GM21528 (cell line): ENCODE results near the gene EXD2.
"Not testable (repeated sequence)": the region's sequence is repeated elsewhere in the genome, so short reads cannot be mapped to it uniquely, and the experiment has no call there.

Experiments
- ATAC-seq: cut with Tn5 transposase; IDR thresholded peaks from one replicate; pipeline ENCODE4 v1.9.1; 2021; ENCODE audit warnings: mild to moderate bottlenecking, moderate library complexity; ENCODE audit not compliant: unreplicated experiment, low FRiP score

EXD2 gene, protein sequence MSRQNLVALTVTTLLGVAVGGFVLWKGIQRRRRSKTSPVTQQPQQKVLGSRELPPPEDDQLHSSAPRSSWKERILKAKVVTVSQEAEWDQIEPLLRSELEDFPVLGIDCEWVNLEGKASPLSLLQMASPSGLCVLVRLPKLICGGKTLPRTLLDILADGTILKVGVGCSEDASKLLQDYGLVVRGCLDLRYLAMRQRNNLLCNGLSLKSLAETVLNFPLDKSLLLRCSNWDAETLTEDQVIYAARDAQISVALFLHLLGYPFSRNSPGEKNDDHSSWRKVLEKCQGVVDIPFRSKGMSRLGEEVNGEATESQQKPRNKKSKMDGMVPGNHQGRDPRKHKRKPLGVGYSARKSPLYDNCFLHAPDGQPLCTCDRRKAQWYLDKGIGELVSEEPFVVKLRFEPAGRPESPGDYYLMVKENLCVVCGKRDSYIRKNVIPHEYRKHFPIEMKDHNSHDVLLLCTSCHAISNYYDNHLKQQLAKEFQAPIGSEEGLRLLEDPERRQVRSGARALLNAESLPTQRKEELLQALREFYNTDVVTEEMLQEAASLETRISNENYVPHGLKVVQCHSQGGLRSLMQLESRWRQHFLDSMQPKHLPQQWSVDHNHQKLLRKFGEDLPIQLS

DNA sequence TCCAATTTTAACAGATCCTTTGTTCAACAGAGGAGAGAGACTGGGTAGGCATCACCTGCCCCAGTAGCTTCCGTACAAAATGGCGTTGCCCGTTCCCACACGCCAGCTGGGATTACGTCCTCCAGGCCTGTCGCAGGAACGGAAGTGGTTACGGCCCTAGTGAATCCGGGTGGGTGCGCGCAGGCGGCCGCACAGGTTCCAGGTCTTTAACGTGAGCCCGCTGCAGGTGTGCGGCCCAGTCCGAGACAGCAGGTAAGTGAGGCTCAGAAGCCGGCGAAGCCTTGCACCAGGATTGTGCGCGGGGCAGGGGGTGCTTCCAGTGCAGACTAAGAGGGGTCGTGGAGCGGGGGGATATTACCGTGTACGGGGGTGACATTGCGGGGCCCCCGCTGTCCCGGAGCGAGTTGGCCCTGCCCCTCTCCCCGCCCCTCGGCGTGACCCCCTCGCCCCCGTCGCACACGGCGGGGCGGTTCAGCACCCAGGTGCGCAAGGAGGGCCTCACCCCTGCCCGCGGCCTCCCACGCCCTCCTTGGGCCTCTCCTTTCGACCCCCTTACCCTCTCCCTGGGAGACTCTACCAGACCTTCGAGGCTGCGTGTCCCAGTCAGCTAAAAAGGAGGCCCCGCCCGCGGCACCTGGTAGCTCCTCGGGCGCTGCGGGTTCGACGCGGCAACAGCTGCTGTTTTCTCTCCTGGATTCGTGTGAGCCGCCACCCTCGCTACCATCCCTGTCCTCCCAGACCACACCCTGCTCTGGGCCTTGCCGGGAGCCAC lies at the start of gene EXD2:
Gene EXD2 (plus strand): TSS at position 159 of the 772 bp plus-strand sequence. CDS start 17,973 bp downstream, outside the sequence.
- ATAC-seq, result peak; percentile 81

DNA sequence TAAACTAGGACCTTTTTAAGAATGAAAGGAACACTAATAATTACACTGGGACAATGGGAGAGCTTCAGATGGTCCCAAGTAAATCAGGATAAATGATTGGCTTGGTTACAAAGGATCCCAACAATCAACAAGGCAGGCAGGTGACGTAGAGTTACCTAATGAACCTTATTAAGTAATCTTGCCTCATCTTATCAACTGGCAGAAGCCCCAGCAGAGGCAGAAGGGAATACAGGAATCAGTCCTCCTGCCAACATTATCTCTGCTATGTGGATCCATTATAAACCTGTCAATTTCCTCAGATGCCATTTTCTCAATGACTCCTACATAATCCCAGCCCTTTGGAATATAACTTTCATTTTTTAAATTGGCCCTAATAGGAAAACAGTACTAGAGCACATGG lies 49.7 kb upstream of the EXD2 start:
- ATAC-seq, result no peak

DNA sequence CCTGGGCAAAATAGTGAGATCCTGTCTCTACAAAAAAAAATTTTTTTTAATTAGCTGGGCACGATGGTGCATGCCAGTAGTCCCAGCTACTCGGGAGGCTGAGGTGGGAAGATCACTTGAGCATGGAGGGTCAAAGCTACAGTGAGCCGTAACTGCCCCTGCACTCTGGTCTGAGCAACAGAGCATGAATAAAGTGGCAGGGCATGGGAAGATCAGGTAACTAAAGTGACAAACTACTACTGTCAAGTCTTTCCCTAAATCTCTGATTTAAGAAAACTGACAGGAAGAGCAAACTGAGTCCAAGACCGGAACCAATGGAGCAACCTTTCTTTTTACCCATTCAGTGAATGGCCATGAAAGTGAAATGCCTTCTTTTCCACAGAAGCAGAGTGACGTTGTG lies 49.2 kb upstream of the EXD2 start:
- no peak for ATAC-seq

DNA sequence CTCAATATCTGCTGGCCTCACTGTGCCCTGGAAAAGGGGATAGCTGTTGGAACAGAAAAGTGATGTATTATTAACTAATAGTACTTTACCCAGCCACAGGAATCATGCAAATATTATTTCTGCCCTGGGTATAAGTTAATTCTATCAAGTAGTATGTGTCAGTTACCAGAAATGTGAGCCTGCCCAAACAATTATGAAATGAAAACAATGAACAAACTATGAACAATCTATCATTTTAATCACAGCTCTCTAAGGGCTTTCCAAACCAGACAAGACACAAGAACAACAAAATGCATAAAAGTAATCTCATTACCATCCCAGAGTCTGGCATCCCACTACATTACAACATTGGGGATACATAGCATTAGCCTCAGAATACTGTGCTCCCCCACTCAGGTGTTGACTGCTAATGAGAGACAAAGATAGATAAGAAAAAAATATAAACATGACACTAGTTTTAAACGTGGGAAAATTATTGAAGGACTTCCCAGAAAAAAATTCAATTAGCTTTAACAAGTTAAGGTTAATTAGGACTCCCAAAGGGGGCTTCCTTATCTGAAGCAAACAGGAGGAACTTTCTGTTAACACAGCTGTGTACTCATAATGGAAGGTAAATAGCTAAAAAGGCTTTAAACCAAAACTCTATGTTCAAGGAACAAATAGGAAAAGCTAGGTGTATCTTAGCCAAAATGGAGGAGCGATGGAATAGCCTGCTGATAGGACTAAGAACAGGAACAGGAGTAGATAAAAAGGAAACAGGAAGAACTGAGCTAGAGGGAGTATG lies 41.6 kb upstream of the EXD2 start:
- no peak for ATAC-seq

DNA sequence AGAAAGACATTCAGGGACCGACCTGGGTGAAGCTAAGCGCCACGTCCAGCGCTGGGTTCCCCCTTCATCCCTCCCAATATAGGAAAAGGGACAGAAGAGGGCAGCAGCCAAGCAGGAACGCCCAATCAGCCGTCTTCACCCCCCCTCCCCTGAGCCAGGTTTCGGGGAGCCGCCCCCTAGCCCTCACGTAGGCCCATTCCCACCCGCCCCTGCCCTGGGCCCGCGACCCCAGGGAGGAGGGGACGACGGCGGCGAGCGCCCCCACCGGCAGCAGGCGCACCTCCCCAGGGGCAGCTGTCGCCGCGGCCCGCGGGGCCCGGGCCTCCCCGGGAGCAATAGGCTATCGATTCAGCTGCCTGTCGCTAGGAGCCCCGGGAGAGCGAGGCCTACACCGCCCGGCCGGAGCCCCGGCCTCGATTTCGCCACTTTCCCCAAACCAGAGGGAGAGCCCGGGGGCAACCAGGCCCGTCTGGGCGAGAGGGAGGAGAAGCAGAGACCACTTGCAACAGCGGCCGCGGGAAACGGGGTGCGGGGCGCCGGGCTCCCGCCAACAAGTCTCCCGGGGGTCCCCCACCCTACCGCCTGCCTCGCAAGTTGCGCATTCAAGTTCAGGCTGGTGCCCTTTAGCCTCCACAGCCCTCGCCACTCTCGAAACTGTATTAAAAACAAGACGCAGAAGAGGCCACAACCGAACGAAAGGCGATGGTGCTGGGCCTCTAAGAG lies 39.7 kb upstream of the EXD2 start:
- ATAC-seq, result peak; percentile 46

DNA sequence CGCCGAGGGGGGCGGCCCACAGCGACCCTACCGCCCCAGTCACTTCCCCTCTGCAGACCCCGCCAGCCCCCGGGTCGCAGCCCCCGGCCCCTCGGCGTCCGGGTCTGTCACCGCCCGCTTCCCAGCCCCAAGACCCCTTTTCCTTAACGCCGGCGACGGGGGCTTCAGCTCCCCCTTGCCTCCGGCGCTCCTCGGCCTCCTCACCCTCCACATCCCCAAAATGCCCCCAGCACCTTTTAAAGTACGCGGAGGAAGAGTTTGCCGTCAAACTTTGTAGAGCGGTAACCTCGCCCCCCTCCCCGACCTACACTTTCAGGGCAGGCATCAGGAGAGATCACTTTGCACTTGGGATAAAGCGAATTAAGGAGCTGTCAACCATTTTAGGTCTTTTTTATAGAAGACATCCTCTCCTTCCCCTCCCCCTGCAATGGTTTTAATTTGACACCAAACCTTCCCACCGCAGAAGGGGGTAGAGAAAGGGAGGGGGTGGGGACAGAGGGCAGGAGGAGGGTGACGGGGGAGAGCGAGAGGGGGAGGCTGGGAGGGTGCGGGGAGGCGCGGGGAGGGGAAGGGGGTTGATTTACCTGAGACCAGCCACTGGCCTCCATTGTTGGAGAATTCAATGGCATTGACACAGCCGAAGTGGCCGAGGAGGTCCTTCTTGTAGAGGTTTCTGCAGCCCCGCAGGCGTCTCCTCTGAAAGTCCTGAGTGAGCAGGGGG lies 39.0 kb upstream of the EXD2 start:
- no peak for ATAC-seq

DNA sequence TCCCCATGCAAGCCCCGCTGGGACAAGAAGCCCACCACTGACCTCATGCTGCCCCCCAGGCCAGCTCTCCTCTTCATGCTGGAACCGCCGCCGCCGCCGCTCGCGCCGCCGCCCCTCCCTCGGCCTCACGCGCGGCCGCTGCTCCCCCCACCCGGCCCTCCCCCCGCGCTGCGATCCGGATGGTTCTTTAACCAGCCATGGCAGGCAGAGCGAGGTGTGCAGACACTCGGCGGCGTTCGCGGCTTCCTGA lies 38.5 kb upstream of the EXD2 start, which contains the start of gene DCAF5:
Gene DCAF5 (minus strand): TSS at position 218 of the 250 bp plus-strand sequence. CDS start 141 bp downstream, at position 77.
- no peak for ATAC-seq

DNA sequence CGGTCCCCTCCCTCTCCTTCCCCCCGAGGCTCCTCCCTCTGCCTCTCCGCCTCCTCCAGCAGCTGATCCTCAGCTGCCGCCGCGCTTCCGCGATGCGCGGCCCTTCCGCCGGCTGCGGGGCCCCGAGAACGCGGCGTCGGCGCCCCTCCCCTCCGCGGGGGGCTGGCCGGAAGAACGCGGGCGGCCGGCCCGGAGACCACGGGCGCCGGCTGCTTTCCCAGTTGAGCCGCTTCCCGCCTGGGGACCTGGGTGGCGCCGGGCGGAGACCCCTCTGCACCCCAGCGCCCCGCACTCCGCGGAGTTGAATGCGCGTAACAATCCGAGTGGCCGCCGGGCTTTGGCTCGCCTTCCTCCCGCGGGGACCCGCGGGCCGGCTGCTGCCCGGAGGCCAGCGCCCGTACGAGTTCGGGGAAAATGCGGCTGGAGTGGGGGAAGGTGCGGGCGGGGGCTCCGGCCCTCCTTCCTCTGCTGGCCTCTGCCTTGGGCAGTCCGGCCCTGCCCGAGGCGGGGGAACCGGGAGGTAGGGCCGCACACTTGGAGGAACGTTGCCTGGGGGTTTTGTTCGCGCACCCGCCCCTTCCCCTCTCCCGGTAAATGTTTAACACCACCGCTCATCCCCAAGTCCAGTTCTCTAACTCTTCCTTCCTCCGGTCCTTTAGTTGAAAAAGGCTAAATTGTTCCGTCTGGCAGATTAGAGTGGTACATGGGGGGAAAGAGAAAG lies 38.0 kb upstream of the EXD2 start:
- peak; percentile 78 for ATAC-seq

DNA sequence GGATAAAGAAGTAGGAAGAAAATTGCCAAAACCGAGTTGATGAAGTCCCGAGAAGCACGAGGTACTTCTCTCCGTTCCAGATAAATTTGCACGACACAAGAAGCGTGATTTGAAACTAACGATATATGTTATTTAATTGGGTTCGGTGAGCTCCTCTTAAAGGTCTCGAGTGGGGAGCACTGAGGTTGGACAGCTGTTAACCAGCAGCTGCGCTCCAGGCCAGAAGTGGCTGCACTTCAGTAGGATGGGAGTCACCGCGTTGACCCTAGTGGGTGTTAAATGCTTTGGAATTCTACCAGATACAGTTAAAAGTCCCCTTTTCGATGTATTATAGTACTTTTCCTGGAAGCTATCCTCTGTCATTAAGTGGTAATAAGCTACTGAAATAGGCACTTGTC lies 37.4 kb upstream of the EXD2 start:
- no peak for ATAC-seq

DNA sequence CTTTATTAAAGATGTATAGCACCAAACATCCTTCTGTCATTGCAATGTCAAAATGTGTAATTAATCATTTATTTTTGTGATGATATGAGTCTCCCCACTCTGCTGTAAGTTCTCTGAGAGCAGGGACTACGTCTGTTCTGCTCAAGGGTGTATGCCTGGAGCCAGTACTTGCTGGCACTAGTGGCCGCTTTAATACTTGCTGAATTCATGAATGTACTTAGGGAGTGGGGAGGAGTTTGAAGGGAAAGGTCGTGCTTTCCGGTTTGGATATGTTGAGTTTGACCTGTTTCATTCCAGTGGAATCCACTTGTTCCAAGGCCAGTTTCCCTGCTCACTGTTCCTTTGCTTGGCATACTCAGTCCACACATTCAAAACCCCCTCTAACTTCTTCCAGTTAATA lies 36.5 kb upstream of the EXD2 start:
- no peak for ATAC-seq

DNA sequence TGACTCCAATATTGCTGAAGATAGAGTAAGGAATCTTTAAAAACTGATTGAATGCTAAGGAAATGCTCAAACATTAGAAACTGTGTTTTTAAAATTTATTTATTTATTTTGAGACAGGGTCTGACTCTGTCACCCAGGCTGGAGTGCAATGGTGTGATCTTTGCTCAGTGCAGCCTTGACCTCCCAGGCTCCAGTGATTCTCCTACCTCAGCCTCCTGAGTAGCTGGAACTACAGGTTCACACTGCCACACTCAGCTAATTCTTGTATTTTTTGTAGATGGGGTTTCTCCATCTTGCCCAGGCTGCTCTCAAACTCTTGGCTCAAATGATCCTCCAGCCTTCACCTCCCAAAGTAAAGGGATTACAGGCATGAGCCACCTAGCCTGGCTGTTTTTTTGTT lies 35.1 kb upstream of the EXD2 start:
- no peak for ATAC-seq

DNA sequence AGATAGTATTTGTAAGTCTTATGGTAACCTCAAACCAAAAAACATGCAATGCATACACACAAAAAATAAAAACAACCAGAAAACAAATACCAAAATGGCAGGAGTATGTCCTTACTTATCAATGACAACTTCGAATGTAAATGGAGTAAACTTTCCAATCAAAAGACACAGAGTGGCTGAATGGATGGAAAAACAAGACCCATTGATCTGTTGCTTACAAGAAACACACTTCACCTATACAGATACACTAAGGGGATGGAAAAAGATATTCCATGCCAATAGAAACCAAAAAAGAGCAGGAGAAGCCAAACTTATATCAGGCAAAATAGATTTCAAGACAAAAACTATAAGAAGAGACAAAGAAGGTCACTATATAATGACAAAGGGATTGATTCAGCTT lies 29.7 kb upstream of the EXD2 start:
- ATAC-seq, result no peak

DNA sequence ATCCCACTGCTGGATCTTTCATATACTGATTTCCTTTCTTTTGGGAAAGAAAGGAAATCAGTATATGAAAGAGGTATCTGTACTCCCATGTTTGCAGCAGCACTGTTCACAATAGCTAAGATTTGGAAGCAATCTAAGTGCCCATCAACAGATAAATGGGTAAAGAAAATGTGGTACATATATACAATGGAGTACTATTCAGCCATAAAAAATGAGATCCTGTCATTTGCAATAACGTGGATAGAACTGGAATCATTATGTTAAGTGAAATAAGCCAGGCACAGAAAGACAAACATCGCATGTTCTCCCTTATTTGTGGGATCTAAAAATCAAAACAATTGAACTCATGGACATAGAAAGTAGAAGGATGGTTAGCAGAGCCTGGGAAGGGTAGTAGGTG lies 25.5 kb upstream of the EXD2 start:
- not testable (repeated sequence) for ATAC-seq

DNA sequence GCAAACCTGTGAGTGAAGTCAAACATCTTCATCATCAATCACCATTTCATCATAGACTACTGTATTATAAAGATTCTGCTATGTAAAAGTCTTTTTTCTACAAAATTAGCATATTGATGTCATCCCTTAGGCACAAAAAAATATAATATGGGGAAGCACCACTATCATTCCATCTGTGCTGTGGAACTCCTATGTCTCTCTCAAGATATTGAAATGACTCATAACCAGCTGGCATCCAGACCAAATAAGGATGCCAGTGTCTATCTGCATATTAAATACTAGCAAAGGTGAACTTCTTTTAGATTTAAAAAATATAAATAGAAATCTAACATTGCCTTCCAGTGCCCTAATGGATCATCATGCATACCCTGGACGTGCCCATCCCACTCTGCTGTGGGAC lies 20.5 kb upstream of the EXD2 start:
- ATAC-seq, result no peak

DNA sequence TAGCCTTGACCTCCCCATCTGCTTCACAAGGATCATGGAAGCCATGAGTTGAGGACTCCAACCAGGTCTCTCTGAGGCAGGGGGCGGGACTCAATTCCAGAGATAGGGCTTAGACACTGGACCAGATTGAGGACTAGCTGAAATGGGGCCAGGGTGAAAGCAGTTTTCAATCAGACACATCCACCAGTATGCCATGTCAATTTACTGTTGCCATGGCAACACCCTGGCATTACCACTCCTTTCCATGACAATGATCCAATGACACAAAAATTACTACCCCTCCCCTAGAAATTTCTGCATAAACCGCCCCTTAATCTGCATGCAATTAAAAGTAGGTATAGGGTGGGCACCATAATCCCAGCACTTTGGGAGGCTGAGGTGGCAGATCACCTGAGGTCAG lies 19.7 kb upstream of the EXD2 start:
- ATAC-seq, result no peak

DNA sequence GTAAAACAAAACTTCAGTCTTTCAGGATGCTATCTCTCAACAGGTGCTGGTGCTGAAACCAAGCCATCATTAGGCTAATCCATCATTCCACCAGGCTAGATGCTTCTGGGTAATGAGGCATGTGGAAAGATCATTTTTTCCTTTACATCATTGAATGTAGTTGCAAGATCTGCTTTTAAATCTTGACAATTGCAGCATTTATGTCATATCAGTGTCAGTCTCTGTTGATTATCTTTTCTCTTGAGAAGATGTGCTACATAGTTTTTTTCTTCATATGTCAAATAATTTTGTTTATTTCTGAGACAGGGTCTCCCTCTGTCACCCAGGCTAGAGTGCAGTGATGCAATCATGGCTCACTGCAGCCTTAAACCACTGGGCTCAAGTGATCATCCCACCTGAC lies 16.2 kb upstream of the EXD2 start:
- no peak for ATAC-seq

DNA sequence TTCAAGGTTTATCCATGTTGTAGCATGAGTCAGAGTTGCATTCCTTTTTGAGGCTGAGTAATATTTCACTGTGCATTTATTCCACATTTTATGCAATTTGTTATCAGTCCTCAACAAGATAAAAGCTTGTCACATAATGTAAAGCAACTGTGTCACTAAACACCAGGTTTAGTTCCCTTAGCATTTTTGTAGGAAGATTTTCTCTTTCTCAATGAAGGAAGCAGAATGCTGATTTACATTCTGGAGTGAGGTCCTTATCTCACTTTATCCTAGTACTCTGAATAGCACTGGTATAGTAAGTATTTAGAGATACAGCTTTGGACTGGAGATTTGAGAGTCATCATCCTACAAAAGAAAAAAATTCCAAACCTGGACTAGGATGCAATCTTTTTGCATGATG lies 9.8 kb upstream of the EXD2 start:
- no peak for ATAC-seq

DNA sequence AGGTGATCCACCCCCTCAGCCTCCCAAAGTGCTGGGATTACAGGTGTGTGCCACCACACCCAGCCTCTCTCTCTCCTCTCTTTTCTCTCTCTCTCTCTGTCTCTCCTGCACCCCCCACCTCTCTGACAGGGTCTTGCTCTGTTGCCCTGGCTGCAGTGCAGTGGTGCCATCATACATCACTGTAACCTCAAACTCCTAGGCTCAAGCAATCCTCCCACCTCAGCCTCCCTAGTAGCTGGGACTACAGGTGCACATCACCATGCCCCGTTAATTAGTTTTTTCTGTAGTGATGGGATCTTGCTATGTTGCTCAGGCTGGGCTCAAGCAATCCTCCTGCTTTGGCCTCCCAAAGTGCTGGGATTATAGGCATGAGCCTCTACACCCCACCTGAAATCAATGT lies 8.7 kb upstream of the EXD2 start:
- ATAC-seq, result not testable (repeated sequence)

DNA sequence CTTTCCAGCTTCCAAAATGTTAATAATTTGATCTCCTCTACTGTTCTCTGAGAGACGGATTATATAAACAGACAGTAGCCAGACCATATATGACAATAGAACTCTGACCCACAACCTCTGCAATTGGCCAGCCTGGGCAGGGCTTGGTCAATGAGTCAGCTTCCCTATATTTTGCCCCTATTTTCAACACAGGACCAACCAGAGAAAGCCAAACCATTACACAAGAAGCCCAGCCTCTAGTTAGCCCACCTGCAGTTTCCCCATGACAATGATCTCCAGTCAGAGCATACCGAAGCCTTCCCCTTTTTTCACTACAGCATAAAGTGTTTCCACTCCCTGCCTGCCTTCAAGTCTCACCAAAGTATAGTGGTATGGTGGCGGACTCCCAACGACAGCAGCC lies 7.6 kb upstream of the EXD2 start:
- ATAC-seq, result no peak
